Keratinocyte (primary cell): ENCODE data around the gene HELZ. TPM values are rescaled to one million over a fixed set of nuclear protein-coding genes. Genes with fewer than 3 reads are reported as not detected.

Experiments
- DNase-seq: peaks from one replicate; pipeline ENCODE4 v3.0.0-alpha.2; 2011; ENCODE audit warnings: low read depth, missing footprints, low spot score
- FAIRE-seq: peaks from 2 replicates; lab custom pipeline; 2011; peaks lifted over from hg19 to GRCh38; lab: Jason Lieb, UNC
- H2AFZ ChIP-seq: 2 replicates; pipeline ENCODE4 v1.6.0; 2012; ENCODE audit warnings: low read length, control low read depth, inconsistent platforms; ENCODE audit not compliant: control insufficient read depth
- H3K27ac ChIP-seq: 2 replicates; pipeline ENCODE4 v1.5.1; 2011; ENCODE audit warnings: low read length; ENCODE audit not compliant: control insufficient read depth, insufficient read depth
- H3K27me3 ChIP-seq: 3 replicates; pipeline ENCODE4 v1.6.0; 2011; ENCODE audit warnings: low read length; ENCODE audit not compliant: control insufficient read depth, insufficient read depth; ENCODE audit errors: extremely low read depth
- H3K36me3 ChIP-seq, 2 experiments: 2 replicates in 1 of 2; 3 replicates in 1 of 2; pipeline ENCODE4 v1.5.1; 2011; ENCODE audit warnings: low read length in 2 of 2, mild to moderate bottlenecking in 1 of 2; ENCODE audit not compliant: control insufficient read depth in 2 of 2, insufficient read depth in 2 of 2; ENCODE audit errors: extremely low read depth in 1 of 2
- H3K4me1 ChIP-seq: 3 replicates; pipeline ENCODE4 v1.5.1; 2011; ENCODE audit warnings: low read length; ENCODE audit not compliant: control insufficient read depth, insufficient read depth; ENCODE audit errors: extremely low read depth
- H3K4me2 ChIP-seq: 3 replicates; pipeline ENCODE4 v1.6.0; 2011; ENCODE audit warnings: low read depth, low read length; ENCODE audit not compliant: control insufficient read depth, insufficient read depth; ENCODE audit errors: extremely low read depth
- H3K4me3 ChIP-seq, 3 experiments: fragments of 200-600 bp in 1 of 3; sonication (generic) in 1 of 3; 2 replicates in 2 of 3; 3 replicates in 1 of 3; pipeline ENCODE4 v1.5.1; 2011 to 2016; ENCODE audit warnings: low read length in 3 of 3, mild to moderate bottlenecking in 3 of 3, control low read depth in 2 of 3, inconsistent platforms in 1 of 3, low read depth in 1 of 3, mixed read lengths in 1 of 3, mixed run types in 1 of 3, moderate library complexity in 1 of 3; ENCODE audit not compliant: control insufficient read depth in 2 of 3, insufficient read depth in 2 of 3; ENCODE audit errors: extremely low read depth in 1 of 3
- H3K79me2 ChIP-seq: 2 replicates; pipeline ENCODE4 v1.6.0; 2012; ENCODE audit warnings: low read length; ENCODE audit not compliant: control insufficient read depth, insufficient read depth
- H3K9ac ChIP-seq: 3 replicates; pipeline ENCODE4 v1.6.0; 2011; ENCODE audit warnings: low read length; ENCODE audit not compliant: control insufficient read depth, insufficient read depth; ENCODE audit errors: extremely low read depth
- H3K9me1 ChIP-seq: 3 replicates; pipeline ENCODE4 v1.6.0; 2011; ENCODE audit warnings: low read length; ENCODE audit not compliant: control insufficient read depth, insufficient read depth; ENCODE audit errors: extremely low read depth
- H3K9me3 ChIP-seq: 2 replicates; pipeline ENCODE4 v1.5.1; 2012; ENCODE audit warnings: low read depth, low read length; ENCODE audit not compliant: control insufficient read depth
- H4K20me1 ChIP-seq: 3 replicates; pipeline ENCODE4 v1.6.0; 2011; ENCODE audit warnings: low read length; ENCODE audit not compliant: control insufficient read depth, insufficient read depth; ENCODE audit errors: extremely low read depth
- EZH2 ChIP-seq: IDR thresholded peaks from one replicate; pipeline ENCODE4 v1.6.1; 2012; ENCODE audit warnings: inconsistent platforms, mild to moderate bottlenecking, low read length, moderate library complexity
- dilution Hi-C: fragments of 300-500 bp; cut with MboI; formaldehyde crosslinking; loops from one replicate; pipeline ENCODE4 v1.7.0; 2020; ENCODE audit warnings: low sequenced_read_pairs; ENCODE audit not compliant: extremely low pct_ligation_motif_present
- polyA plus RNA-seq, 5 experiments: library from polyadenylated mRNA; depleted of rRNA in 3 of 5; stranded (reverse) in 3 of 5; stranded (forward) in 1 of 5; unstranded in 1 of 5; fragments of >200 nt; gene quantifications; 1 replicate in 1 of 5; 2 replicates in 3 of 5; 3 replicates in 1 of 5; pipeline versions ENCODE4 v1.2.1 to v1.2.3, GENCODE V29; 2011 to 2012; ENCODE audit warnings: missing spikeins in 2 of 5, low read depth in 1 of 5, low replicate concordance in 1 of 5
- TF ChIP-seq, protein P1 (sequence below), 3 experiments: IDR thresholded peaks in 1 of 3; conservative IDR thresholded peaks in 1 of 3; optimal IDR thresholded peaks in 1 of 3; 2 replicates in 2 of 3; 3 replicates in 1 of 3; pipeline versions ENCODE3 to v1.5.1; 2011; ENCODE audit warnings: low read length in 3 of 3, mild to moderate bottlenecking in 3 of 3, moderate library complexity in 2 of 3, control low read depth in 1 of 3, inconsistent platforms in 1 of 3; ENCODE audit not compliant: insufficient read depth in 2 of 3; ENCODE audit errors: extremely low read depth in 1 of 3

Gene HELZ
- polyA plus RNA-seq, 1 donor (not counting 4 experiments of a cell fraction or from before 2014, with no cell fraction given), result 18.2 TPM

DNA sequence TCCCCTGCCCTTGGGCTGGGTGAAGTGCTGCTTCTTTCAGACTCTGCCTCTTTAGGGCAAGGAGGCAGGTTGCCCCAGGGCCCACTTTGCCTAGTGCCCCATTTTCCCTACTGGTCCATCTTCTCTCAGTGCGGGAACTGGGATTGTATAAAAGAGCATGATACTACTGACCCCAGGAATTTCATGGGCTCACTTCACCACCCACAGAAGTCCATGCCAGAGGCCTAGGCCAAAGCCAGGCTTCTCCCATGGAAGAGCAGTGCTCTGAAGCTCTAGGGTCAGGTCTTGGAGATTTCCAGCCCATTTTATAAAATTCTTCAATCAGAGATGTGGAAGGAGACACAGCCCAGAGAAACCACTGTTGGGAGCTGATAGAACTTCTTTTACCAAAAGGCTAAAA is 194.9 kb downstream of the HELZ start:
- Histone ChIP-seq H3K36me3 (no peaks in the 10 kb centered on the region), H3K4me1 (no peaks in the 10 kb centered on the region), H4K20me1 (no peaks in the 10 kb centered on the region), H3K9ac (no peak overlapping the region), H3K27me3 (peaks cover 4% of the 10 kb centered on the region), H3K27ac (no peak overlapping the region), H3K4me3 (no peak overlapping the region), H3K4me2 (no peak overlapping the region), H2AFZ (no peak overlapping the region), H3K79me2 (no peaks in the 10 kb centered on the region), H3K9me3 (no peaks in the 10 kb centered on the region), H3K9me1 (no peaks in the 10 kb centered on the region)
- dilution Hi-C loops, result no loop called here
- TF ChIP-seq, protein P1, sequence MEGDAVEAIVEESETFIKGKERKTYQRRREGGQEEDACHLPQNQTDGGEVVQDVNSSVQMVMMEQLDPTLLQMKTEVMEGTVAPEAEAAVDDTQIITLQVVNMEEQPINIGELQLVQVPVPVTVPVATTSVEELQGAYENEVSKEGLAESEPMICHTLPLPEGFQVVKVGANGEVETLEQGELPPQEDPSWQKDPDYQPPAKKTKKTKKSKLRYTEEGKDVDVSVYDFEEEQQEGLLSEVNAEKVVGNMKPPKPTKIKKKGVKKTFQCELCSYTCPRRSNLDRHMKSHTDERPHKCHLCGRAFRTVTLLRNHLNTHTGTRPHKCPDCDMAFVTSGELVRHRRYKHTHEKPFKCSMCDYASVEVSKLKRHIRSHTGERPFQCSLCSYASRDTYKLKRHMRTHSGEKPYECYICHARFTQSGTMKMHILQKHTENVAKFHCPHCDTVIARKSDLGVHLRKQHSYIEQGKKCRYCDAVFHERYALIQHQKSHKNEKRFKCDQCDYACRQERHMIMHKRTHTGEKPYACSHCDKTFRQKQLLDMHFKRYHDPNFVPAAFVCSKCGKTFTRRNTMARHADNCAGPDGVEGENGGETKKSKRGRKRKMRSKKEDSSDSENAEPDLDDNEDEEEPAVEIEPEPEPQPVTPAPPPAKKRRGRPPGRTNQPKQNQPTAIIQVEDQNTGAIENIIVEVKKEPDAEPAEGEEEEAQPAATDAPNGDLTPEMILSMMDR (optimal IDR thresholded peaks at IDR 0.05 in 1 of 3, IDR thresholded peaks at IDR 0.05 in 1 of 3, conservative IDR thresholded peaks at IDR 0.05 in 1 of 3; ENCODE audit: extremely low read depth in 1 of 3, insufficient read depth in 2 of 3, low read length in 3 of 3), result no peak
- TF ChIP-seq EZH2, result no peak
- FAIRE-seq (no peak), DNase-seq (no peak)

DNA sequence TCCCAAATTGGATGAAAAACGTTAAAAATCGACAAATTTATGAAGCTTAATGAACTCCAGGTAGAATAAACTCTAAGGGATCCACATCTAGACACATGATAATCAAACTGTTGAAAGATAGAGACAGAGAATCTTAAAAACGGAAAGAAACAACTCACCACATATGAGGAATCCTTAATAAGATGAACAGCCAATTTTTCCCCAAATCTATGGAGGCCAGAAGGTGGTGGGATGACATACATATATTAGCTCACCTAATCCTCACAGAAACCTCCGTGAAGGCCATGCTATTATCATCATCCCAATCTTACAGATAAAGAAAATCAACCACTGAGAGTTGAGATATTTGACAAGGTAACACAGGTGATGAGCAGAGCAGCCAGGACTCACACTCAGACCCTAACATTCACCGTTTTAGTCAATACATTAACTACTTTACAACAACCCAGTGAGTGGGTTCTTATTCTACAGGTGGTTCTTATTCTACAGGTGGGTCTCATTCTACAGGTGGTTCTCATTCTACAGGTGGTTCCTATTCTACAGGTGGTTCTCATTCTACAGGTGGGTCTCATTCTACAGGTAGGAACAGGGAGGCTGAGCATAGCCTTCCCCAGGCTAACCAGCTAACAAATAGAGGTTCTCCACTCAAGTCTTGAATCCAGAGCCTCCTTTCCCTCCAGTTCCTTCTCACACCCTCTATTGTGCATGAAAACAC is 195.8 kb downstream of the HELZ start:
- dilution Hi-C loops, result no loop called here
- no peaks in the 10 kb centered on the region for H3K9me1 ChIP-seq
- no peaks in the 10 kb centered on the region for H3K79me2 ChIP-seq
- no peak overlapping the region for H2AFZ ChIP-seq
- no peak for TF ChIP-seq EZH2
- TF ChIP-seq, protein P1 (optimal IDR thresholded peaks at IDR 0.05 in 1 of 3, IDR thresholded peaks at IDR 0.05 in 1 of 3, conservative IDR thresholded peaks at IDR 0.05 in 1 of 3; ENCODE audit: extremely low read depth in 1 of 3, insufficient read depth in 2 of 3, low read length in 3 of 3), result no peak
- H3K36me3 ChIP-seq, result no peaks in the 10 kb centered on the region
- FAIRE-seq, result no peak
- no peak overlapping the region for H3K4me2 ChIP-seq
- H3K4me1 ChIP-seq, result no peaks in the 10 kb centered on the region
- H3K4me3 ChIP-seq, result no peak overlapping the region
- H4K20me1 ChIP-seq, result no peaks in the 10 kb centered on the region
- no peak overlapping the region for H3K9ac ChIP-seq
- no peak overlapping the region for H3K27ac ChIP-seq
- no peak for DNase-seq
- H3K9me3 ChIP-seq, result no peaks in the 10 kb centered on the region
- H3K27me3 ChIP-seq, result peaks cover 9% of the 10 kb centered on the region
